Activated CD8-positive, alpha-beta memory T cell treated with anti-CD3 and anti-CD28 coated beads, Interleukin-2, amount 50 U/mL, for 4 hours (primary cell): Measurements from ENCODE around the gene USP47.

Experiments
- DNase-seq: peaks from one replicate; pipeline ENCODE4 v3.0.0-alpha.2; 2020

The USP47 gene

GRCh38 chr11:11967669-11968510 is 126.1 kb downstream of the USP47 start:
- no peak for DNase-seq

DNA sequence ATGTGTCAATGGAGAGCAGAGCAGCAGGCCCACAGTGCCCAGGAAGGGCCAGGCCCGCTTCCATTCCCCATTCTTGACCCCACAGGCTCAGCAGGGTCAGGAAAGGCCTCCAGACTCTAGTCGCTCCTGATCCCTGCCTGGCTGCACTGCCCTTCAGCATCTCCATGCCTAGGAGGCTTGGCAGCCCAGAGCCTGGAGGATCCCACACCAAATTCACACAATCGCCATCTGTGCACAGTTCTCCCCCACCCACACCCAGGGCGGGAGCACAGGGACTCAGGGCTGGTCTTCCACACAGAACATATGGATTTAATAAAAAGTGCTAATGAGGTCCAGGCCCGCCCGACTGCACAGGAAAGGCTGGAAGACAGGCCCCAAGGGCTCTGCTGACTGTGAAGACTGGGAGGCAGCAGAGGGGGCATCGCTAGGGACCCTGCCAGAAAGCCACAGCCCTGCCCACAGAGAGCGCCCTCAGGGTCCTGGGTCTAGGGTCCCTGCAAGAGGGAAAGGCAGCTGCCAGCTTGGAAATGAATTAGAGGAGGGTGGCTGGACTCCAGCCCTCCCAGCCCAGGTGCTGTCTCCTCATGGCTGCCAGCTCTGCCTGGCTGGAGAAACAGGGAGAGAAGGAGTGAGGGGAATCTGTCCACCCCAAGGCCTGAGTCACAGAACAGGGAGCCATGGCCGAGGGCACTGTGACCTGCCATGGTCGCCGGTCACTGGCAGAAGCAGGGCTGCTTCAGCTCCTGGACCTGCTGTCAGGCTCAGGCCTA is 126.9 kb downstream of the USP47 start:
- no peak for DNase-seq

GRCh38 chr11:11969380-11970215 is 127.8 kb downstream of the USP47 start:
- DNase-seq, result no peak

DNA sequence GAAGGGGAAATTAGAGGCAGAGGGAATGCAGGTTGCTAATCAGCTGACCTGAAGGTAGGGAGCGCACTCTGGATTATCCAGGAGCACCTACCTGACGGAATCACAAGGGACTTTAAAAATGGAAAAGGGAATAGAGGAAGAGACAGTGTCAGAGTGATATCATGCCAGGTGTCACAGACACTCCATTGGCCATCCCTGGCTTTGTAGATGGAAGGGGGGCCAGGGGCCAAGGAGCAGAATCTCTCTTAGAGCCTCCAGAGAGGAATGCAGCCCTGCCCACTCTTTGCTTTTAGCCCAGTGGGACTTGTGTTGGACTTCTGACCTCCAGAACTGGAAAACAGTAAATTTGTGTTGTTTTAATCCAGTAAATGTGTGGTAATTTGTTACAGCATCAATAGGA is 128.8 kb downstream of the USP47 start:
- no peak for DNase-seq

DNA sequence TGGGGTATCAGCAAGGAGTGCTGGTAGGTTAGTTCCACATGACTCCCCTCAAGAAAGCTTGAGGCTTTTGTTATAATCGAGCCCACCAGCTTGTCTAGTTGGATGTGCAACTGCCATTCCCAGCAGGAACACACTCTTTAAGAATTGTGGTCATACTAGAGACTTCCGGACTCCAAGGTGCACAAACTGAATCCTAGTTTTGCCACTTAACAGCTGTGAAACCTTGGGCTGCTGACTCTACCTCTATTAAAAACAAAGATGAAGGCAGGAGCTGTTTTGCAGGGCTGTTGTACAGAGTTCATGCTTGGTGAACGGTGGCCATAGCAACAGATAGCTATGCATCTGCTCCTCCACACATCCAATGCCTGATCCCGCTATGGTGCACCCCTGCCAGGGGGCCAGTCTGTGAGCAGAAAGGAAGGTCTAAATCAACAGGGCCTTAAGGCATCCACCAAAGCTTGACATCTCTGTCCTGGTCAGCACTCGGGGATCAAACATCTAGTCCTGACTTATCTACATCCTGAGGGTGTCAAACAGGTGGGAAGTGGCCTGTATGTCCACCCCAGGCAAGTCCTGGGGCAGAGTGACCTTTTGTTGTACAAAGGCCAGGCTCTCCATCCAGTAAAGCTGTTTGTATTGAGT is 130.3 kb downstream of the USP47 start:
- DNase-seq, result no peak

DNA sequence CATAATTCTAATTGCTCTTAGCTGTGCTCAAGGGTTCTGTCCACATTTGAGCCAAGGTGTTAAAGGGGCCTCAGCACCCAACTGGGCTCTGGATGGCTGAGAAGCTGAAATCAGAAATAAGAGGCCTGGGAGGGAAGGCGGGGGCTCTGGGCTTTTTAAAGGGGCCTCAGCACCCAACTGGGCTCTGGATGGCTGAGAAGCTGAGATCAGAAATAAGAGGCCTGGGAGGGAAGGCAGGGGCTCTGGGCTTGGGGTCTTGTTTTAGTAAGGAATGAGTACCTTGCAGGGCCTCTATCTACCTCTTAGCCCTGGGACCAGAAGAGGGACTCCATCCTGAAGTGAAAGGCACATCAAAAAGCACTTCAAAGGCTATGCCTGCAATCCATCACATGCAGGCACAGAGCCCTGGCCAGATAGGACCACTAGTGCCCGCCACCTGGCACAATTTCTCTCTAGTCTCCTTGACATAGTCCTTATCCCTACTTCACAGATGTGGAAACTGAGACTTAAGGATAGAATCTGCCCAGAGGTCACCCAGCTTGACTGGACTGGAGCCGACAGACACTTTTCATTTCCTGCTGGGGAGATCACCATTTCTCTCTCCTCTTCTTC is 131.1 kb downstream of the USP47 start:
- DNase-seq, result no peak

GRCh38 chr11:11973361-11973800 is 131.6 kb downstream of the USP47 start:
- no peak for DNase-seq

GRCh38 chr11:11973866-11974265 is 132.1 kb downstream of the USP47 start:
- no peak for DNase-seq

- no peak for DNase-seq
Observed at GRCh38 chr11:11975201-11976092, 133.7 kb downstream of the USP47 start.

DNA sequence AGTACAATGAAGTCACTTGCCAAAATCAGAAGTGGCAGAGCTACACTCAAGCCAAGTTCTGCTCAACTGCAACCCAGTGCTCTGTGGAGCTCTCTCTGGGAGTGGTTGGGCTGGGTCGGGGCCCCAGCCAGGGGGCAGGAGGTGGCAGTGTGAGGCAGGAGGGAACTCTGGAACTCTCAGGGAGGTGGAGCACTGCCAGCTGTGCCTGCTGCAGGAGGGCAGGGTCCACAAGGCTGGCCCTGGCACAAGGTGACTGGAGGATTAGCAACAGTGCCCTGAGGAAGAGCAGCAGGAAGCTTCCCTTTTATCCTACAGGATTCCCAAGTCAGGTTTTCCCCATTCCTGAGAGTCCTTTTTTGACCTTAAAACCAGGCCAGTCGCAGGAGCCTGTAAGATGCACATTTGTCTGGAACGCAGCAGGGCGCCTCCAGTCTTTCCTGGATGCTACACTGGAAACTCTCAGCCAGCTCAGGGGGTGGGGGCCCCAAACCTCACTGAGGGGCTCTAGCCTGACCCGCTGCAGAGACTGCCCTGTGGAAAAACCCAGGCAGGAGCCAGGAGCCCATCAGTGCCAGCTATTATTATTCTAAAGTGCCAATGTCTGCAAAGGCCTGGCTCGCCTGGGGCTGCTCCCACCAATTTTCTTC is 134.8 kb downstream of the USP47 start:
- no peak for DNase-seq

DNA sequence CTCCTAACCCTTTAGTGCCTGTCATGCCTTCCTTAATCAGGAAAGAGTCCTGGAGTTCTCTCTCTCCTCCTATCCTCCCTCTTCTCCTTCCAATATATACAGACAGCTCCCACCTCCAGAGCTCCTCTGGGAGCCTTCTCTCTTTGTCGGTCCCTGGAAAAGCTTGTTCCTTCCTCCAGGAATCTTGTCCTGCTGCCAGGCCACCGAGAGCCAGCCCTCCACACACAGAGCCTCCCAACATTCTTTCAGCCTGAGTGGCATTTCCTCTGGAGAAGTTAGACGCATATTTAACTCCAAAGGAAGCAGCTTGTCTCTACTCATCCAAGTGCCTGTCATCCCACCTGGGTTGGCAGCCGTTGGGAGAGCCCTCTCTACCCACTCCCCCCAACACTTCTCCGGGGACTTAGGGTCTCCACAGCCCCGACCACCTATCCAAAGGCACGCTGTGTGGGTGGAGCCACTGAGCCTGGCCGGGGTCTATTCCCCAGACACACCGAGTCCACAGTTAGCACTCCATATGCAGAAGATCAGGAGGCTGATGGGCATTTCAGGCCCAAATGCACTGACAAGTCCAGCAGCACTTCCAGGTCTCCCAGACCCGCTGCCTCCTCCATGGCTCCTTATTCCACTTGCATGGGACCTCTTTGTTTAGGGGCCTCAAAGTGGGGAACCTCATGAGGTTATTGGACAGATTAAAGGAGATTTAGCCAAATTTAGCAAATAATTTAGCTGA is 135.6 kb downstream of the USP47 start:
- DNase-seq, result no peak

GRCh38 chr11:11978098-11978637 is 136.4 kb downstream of the USP47 start:
- DNase-seq, result no peak

DNA sequence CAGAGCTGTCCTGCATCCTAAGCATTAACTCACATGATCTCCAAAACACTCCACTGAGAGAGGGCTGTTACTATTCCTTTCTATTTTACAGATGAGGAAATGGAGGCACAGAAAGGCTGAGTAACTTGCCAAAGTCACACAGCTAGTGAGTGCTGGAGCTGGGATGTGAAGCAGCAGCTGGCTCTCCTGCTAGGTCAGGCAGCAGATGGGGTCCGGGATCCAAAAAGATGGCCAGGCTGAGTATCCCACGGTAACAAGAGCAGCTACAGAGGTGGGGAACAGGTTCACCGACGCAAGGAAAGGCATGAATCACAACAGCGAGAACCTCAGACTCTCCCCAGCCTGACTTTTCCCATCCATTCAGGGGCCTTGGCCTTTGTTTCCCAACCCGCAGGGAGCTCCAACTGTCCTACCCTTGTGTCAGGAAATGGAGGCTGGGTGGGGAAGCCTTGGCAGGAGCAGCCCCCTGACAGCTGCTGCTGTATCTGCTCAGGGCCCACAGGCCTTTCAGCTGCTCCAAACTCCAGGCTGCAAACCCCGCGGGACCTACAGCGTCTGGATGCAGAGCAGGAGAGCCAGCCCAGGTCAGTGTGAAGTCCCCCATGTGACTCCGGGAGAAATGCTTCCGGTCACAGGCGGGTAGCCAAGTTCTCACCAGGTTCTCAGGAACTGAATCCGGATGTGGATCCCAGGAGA is 137.2 kb downstream of the USP47 start:
- no peak for DNase-seq

GRCh38 chr11:11979488-11980117 is 137.8 kb downstream of the USP47 start:
- DNase-seq, result no peak

DNA sequence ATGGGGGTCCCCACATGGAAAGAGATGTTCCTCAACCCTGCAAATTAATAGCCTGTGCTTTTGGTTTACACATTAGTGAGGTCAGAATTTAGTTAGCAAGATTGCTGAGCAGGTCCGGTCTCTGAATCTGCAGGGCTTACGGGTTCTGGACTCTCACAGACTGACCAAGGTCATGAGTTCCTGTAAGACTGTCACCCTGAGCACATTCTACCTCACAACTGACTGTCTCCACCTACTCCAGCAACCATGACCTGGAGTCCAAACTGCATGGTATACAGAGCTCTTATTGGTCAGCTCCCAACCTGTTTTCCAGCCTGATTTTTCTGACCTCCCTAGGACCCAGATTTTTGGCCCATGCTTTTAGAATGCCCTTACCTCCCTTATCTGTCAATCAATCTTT is 138.4 kb downstream of the USP47 start:
- no peak for DNase-seq

DNA sequence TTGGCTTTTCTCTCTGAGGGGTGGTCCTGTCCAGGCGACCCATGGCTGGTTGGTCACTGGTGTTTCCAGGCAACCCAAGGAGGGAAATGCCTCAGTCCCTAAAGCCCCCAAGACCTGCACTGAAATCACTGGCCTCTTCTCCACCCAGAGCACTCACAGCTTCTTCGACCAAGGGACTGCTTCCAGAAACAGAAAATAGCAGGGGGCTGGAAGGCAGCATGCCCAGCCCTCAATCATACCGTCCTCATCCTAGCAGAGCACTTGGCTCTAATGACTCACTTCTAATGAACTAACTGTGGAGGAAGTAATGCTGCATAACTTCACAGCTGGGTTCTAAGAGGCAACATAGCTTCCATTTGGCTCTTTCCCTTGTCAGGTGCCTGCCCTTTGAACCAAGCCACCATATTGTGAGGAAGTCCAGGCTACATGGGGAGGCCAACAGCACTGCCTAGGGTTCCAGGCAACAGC is 139.1 kb downstream of the USP47 start:
- DNase-seq, result no peak

DNA sequence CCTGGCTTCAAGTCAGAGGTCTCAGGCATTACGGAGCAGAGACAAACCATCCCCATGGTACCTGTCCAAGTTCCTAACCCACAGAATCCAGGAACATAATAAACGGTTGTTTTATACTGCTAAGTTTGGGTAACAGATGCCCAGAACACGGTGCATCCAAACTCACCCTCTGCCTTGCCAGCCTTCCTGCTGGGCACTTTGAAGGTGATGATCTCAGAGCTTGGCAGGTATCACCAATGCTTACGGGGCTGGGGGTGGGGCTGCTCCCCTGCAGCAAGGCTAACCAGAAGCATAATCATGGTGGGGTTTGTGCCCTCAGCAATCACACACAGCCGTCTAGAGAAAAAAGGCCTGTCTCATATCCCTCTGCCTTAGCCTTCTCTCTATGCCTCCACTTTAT is 139.6 kb downstream of the USP47 start:
- no peak for DNase-seq

- no peak for DNase-seq
Observed at GRCh38 chr11:11981840-11982239, 140.1 kb downstream of the USP47 start.
